Measurements from ENCODE around the gene ARHGEF17.

ARHGEF17 gene

DNA sequence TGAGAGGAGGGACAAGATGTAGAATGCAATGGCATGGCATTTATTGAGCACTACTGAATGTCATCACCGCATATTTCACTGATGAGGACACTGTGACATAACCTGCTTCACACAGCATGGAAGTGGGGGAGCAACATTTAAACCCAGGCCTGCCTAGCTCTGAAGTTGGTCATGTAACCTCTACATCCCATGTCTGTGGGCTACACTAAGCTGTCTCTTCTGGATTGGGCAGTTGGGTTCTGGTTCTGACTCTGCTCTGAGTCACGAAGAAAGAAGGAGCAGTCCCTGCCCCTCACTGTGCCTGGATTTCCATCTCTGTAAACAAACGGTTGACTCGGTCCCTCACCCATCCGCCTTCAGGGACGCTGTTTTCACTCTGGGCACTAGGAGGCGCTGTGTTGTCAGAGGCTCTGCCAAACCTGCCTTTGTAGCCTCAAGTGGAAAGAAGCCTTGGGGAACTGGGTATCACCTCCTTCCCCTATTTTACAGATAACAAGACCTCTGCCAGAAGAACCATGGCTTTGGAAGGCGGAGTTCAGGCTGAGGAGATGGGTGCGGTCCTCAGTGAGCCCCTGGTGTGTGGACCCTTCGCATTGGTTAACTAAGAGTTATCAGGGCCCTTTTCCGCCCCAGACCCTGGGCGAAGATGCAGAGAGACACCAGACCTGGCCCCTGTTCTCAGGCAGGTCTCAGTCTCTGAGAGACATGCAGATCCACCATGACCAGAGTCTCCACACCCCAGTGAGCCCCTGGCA, 12.7 kb upstream of the ARHGEF17 start:
- no peak for FAIRE-seq

- no peak for FAIRE-seq
These were observed 12.1 kb upstream of the ARHGEF17 start for GRCh38 chr11:73295996-73296318.

GRCh38 chr11:73296501-73297230, 11.4 kb upstream of the ARHGEF17 start:
- FAIRE-seq = no peak

DNA sequence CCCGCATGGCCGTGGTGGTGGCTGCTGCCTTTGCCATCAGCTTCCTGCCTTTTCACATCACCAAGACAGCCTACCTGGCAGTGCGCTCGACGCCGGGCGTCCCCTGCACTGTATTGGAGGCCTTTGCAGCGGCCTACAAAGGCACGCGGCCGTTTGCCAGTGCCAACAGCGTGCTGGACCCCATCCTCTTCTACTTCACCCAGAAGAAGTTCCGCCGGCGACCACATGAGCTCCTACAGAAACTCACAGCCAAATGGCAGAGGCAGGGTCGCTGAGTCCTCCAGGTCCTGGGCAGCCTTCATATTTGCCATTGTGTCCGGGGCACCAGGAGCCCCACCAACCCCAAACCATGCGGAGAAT, 10.9 kb upstream of the ARHGEF17 start:
- no peak for FAIRE-seq

DNA sequence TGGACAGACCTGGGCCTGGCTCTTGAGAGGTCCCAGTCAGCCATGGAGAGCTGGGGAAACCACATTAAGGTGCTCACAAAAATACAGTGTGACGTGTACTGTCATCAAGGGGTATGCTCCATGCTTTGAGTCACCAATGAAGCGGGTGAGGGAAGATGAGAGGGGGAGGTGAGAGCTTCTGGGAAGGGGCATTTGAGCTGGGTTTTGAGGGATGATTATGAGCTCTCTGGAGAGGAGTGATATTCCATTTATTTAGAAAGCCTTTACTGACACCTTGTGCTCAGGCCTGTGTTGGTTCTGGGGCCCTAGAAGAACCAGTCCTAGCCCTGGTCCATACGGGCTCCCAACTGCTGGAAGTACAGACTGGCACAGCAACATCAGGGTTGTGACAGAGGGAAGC, 10.4 kb upstream of the ARHGEF17 start:
- no peak for FAIRE-seq

DNA sequence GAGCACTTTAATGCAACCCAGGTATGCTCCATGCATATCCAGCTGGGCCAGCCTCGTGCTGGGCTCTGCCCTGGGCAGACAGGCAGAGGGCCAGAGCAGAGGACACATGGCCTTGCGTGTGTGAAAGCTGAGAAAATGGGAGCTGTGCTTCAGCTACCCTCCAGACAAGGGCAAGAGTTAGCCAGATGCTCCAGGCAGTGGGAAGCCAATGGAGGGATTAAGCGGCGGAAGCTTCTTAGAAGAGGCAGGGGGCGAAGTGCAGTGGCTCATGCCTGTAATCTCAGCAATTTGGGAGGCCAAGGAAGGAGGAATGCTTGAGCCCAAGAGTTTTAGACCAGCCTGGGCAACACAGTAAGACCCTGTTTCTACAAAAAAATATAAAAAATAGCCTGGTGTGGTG, 9.8 kb upstream of the ARHGEF17 start:
- FAIRE-seq = no peak

GRCh38 chr11:73299751-73300150, 8.3 kb upstream of the ARHGEF17 start:
- FAIRE-seq = no peak

DNA sequence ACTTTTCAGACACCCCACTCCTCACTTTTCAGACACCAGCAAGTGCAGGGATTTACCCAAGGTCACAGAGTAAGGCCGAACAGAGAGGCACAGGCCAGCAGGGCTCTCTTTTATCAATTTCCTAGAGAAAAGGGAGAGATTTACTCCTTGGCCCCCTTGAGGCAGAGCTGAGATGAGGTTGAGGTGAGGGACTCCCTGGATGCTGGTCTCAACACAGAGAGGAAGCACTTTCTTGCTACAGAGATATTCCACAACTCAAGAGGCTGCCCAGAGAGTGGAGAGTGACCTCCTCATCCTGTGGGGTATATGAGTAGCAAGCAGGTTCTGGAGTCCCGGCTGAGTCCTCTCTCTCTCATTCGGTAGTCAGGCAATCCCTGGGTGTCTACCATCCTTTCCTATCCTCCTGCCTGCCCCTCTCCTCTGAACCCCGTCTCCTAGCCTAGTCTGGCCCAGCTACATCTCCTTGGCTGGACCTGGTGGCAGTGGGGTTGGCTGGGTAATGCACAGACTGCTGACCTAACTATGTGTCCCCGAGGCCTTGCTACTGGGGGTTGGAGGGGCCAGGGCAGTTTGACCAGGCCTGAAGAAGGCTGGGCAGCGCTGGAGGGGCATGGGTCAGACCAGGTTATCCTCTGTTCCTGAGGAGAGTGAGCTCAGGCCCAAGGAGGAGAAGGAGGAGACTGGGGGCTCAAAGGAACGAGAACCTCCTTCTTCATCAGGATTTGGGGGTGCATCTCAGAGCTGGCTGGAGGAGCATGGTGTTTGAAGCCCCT, 1.8 kb upstream of the ARHGEF17 start:
- FAIRE-seq = no peak

GRCh38 chr11:73306977-73307322, 1.1 kb upstream of the ARHGEF17 start:
- no peak for FAIRE-seq

DNA sequence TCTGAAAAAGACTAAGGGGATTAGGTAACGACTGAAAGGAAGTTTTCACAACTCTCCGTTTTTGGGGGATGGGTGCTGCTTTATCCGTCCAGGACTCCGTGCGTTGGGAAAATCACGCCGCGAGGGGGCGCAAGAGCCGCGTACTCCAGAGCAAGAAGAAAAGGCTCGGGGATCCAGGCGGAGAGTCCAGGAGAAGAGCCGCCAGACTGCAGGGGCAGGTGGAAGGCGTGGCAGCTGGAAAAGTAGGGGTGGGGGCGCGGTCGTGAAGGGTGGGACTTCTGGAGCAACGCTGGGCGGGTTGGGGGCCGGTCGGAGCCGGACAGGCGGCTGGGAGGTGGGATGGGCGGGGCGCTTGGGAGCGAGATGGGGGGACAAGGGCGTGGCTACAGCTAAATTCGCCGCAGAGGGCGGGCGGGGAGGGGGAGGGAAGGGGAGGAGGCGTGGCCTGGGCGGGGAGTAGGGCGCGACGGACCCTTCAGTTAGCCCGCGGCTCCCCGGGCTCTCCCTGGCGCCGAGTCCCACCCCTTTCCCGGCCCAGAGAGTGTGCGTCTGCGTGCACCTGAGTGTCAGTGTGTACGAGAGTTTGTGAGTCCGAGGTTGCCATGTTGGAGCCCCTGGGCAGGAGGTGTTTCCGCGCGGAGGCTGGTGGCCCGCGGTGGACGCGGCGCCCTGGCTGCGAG, 613 bp upstream of the ARHGEF17 start:
- peak; percentile 74 for FAIRE-seq

- peak; percentile 68 for FAIRE-seq
These were observed 1.2 kb downstream of the ARHGEF17 start for GRCh38 chr11:73308961-73309919.

GRCh38 chr11:73310076-73310475, 2.0 kb downstream of the ARHGEF17 start:
- FAIRE-seq = no peak

DNA sequence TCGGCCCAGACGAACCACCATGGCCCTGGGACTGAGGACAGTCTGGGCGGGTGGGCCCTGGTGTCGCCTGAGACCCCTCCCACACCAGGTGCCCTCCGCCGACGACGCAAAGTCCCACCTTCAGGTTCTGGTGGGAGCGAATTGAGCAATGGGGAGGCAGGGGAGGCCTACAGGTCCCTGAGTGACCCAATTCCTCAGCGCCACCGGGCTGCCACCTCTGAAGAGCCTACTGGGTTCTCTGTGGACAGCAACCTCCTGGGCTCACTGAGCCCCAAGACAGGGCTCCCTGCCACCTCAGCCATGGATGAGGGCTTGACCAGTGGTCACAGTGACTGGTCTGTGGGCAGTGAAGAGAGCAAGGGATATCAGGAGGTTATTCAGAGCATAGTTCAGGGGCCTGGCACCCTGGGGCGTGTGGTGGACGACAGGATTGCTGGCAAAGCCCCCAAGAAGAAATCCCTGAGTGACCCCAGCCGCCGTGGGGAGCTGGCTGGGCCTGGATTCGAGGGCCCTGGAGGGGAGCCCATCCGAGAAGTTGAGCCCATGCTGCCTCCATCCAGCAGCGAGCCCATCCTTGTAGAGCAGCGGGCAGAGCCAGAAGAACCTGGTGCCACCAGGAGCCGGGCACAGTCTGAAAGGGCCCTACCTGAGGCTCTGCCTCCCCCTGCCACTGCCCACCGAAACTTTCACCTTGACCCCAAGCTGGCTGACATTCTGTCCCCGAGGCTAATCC, 2.8 kb downstream of the ARHGEF17 start:
- FAIRE-seq = no peak

GRCh38 chr11:73311394-73311869, 3.4 kb downstream of the ARHGEF17 start:
- no peak for FAIRE-seq

GRCh38 chr11:73312036-73312435, 4.0 kb downstream of the ARHGEF17 start:
- no peak for FAIRE-seq

- no peak for FAIRE-seq
These were observed 4.8 kb downstream of the ARHGEF17 start for GRCh38 chr11:73312851-73313327.

DNA sequence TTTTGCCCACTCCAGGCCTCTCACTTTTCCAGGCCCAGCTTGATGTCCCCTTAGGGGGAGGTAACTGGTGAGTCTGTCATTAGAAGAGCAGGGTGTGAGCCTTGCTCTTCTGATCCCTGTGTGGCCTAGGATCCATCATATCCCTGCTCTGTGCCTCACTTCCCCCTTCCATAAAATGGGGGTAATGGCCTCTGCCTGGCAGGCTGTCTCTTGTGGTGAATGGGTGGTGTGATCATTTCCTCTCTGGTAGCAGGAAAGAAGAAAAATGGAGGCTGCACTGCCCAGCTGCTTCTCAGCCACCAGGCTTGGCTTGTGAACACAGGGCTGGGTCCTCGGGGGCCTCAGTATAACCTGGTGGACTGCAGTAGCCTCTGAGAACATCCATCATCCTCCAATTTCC, 5.6 kb downstream of the ARHGEF17 start:
- FAIRE-seq = no peak

- FAIRE-seq = no peak
These were observed 6.3 kb downstream of the ARHGEF17 start for GRCh38 chr11:73314117-73314961.

DNA sequence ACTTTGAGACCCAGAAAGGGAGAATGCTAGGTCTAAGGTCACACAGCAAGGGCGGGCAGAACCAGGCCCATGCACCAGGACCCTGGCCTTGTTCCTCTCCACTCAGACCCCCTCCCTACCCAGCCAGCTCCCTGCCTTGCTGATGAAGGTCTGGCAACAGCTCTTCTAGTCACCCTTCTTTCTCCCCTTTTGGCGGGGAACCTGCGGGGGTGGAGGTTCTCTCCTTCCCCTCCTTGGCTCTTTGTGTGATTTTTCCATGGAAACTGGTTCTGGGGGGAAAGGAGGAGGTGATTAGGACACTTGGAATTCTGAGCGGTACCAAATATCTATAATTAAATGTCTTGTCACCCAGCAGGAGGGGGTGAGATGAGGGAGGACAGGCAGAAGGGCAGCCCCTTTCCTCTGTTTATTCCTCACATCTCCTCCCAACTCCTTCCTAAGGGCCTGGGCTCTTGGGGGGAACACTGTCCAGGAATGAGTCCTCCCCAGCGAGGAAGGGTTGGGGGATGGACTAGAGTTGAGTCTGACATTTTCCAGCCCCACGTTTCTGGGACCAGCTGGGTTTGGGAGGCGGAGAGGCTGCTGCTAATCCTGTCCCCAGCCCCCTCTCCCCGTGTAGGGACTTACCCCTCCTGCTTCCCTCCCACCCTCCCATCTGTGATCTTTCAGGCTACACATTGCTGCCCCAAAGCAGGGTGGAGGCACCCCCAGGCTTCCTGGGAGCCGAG, 7.4 kb downstream of the ARHGEF17 start:
- FAIRE-seq = no peak

DNA sequence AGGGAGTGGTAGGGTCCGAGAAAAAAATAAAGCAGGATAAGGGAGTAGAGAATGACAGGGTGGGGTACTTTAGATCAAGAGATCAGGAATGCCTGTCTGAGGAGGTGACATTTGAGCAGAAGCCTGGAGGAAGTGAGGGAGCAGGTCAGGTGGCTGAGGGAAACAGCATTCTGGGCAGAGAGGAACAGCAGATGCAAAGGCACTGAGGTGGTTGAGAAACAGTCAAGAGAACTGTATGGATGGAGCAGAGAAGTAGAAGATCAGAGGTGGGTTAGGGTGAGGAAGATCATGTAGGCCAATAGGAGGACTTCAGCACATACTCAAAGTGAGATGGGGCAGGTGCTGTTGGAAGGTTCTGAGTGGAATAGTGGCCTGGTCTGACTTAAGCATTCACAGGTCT, 8.3 kb downstream of the ARHGEF17 start:
- no peak for FAIRE-seq

All from A204.1 (cell line).